GM18517 (cell line): ENCODE results near the gene CDK10.
"Not testable (repeated sequence)": the region's sequence is repeated elsewhere in the genome, so short reads cannot be mapped to it uniquely, and the experiment has no call there.

Source experiments
- ATAC-seq: cut with Tn5 transposase; IDR thresholded peaks from one replicate; pipeline ENCODE4 v1.9.1; 2021; ENCODE audit warnings: mild to moderate bottlenecking, moderate library complexity; ENCODE audit not compliant: unreplicated experiment

The CDK10 gene

DNA sequence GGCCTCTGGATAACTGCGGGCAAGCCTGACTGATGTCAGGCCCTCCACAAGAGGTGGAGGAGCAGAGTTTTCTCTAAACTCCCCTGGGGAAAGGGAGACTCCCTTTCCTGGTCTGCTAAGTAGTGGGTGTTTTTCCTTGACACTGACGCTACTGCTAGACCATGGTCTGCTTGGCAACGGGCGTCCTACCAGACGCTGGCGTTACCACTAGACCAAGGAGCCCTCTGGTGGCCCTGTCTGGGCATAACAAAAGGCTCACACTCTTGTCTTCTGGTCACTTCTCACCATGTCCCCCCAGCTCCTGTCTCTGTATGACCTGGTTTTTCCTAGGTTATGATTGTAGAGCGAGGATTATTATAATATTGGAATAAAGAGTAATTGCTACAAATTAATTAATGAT, 19.5 kb upstream of the CDK10 start:
- not testable (repeated sequence) for ATAC-seq

DNA sequence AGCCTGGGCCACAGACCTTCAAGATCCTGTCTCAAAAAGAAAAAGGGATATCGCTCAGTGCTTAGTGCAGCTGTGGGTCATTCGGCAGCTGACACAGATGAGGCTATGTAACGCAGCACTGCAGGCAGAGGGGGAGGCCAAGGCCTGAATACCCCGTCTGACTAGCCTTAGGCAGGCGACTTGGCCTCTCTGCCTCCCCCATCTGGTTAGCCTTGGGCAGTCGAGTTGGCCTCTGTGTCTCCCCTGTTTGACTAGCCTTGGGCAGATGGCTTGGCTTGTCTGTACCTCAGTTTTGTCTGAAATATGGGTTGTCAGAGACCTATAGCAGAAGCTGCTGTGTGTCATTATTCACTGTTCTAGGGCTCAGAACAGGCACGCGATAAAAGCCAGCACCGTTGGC, 18.9 kb upstream of the CDK10 start:
- no peak for ATAC-seq

DNA sequence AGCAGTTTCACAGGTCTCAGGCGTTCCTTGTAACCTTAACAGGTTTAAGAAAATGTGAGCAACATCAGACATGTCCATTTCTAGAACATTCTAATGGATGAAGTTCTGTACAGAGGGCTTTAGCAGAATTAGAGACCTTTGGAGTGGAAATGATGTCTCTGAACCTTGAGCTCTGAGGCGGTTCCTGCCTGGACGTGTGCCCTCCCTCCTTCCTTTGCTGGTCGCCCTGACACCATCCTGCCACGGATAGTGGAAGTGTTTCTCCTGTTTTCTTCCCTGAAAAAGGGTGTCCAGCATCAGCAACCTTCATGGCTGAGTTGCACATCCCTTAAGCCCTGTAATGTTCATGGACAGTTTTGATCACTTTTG, 17.7 kb upstream of the CDK10 start:
- ATAC-seq, result no peak

DNA sequence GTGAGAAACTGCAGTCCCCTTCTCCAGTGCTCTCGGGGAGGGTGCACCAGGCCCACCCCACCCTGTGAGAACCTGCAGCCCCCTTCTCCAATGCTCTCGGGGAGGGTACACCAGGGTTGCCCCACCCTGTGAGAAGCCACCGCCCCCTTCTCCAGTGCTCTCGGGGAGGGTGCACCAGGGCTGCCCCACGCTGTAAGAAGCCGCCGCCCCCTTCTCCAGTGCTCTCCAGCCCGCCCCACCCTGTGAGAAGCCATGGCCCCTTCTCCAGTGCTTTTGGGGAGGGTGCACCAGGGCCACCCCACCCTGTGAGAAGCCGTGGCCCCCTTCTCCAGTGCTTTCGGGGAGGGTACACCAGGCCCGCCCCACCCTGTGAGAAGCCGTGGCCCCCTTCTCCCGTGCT, 16.7 kb upstream of the CDK10 start:
- no peak for ATAC-seq

DNA sequence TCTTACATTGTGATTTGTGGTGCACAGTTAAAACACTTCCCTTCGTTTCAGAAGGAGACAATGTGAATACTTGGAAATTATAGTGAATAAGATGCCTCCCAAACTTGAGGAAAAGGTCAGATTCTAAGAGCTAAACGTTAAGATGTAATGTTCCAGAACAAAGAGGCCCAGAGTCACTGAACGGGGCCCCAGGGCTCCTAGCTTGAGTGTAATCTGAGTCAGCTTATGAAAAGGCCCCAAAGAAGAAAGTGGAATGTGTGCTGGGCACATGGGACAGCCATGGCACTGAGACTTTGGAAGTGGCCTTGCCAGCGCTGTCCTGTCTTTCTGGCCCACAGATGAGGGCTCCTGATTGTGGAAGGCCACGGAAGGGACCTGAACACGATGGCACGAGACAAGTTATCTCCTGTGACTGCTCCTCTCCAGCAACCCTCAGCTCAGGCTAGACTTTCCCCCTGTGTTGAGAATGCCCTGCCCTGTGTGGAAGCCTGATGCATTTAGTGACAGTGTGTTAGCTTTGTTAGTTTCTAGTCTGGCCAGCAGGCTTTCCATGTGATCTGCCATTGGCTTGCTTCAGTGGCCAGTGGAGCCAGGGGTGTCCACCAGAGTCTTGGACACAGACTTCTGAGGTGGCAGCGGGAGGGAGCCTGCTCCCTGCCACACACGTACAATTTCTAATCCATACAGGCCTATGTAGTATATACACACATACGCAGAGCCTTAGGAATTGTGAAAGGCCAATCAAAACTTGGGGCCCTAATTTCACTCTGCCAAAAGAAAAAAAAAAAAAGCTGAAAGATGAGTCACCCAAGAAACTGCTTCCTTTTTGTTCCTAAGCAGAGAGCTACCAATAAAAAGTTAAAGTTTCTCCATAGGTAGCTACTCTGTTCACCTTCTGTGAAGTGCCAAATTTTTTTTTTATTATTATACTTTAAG, 15.7 kb upstream of the CDK10 start:
- no peak for ATAC-seq

DNA sequence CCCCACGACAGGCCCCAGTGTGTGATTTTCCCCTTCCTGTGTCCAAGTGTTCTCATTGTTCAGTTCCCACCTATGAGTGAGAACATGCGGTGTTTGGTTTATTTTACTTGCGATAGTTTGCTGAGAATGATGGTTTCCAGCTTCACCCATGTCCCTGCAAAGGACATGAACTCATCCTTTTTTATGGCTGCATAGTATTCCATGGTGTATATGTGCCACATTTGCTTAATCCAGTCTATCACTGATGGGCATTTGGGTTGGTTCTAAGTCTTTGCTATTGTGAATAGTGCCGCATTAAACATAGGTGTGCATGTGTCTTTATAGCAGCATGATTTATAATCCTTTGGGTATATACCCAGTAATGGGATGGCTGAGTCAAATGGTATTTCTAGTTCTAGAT, 14.9 kb upstream of the CDK10 start:
- ATAC-seq, result not testable (repeated sequence)

DNA sequence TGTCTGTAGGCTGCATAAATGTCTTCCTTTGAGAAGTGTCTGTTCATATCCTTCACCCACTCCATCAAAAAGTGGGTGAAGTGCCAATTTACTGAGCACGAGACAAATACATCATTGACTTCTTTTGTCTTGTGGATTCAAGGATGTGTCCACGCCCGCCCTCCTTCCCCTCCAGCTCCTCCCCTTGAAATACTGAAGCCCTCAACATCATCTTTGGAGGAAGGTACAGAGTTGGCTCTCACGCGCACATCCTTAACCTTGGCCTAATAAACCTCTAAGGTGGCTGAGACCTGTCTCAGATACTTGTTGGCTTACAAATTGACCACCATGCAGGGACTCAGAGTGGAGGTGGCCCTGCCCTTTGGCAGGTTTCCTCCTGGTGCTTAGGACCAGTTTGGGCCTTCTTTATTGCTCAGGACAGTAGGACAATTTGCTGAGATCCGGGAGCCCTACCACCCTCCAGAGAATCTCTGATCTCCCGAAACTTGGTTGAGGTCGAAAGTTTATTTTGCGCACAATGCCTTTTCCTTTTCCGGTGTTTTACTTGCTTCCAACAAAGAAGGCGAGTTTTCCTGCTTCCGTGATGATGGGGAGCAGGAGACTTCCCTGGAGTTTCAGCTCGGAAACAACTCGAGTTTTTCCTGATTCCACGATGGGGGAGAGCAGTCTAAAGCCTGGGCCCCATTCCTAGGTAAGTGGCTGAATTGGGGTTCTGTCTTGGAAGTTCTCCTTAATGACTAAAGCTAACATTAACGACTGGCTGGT, 14.1 kb upstream of the CDK10 start:
- ATAC-seq, result no peak

DNA sequence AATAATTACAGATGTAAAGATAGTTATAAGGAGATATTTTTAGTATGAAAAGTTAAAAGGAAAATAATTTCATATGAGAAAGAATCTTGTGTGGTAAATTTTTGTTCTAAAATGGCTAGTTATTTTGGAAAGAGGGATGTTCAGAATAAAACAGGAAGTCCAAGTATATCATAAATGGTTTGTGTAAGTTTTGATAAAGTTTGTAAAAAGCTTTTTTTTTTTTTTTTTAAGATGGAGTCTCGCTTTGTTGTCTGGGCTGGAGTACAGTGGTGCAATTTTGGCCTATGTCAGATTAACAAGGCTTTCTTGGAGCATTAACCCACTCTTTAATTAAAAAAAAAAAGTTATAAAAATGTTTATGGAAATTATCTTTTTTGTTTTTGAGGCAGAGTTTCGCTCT, 8.2 kb upstream of the CDK10 start:
- ATAC-seq, result no peak

DNA sequence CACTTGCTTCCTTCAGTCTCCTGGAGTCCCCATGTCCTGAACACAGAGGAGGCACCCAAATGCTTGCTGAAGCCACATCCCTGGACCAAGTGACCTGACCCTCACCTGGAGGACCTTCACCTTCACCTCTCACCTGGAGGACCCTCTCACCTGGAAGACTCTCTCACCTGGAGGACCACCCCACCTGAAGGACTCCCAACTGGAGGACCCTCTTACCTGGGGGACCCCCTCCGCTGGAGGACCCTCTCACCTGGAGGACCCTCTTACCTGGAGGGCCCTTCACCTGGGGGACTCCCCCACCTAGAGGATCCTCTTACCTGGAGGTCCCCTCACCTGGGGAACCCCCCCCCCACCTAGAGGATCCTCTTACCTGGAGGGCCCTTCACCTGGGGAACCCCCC, 573 bp upstream of the CDK10 start:
- ATAC-seq, result no peak

DNA sequence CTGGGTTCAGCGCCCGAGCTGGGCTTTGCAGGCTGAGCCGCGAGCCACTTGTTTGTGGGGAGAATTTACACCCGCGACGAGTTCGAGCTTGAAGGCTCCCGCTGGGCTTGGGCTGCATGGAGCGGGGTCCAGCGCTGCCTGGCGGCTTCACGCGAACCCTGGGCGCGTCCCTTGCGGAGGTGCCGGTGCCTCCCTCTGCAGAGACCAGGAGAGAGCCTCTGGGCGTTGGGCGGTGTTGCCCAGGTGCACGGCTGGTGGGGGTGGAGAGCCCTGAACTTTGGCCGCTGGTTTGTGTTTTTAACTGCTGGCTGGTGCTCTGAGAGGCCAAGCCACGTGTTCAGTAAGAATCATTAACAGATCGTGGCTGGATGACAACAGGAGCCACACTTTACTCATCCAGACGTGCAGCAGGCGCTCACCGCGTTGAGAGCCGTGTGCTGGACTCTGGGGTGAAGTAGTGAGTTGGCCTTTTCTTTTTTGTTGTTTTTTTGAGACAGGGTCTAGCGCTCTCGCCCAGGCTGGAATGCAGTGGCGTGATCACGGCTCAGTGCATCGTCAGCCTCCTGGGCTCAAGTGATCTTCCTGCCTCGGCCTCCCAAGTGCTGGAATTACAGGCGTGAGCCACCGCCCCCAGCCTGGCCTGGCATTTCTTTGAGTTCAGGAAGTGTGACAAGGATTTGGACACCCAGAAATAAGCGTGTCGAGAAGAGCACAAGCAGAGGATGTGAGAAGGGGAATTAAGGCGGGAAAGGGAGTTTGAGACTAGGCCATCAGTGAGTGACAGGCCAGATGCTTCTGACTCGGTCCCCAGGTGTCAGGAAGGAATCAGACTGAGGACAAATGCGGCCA, 827 bp downstream of the CDK10 start:
- ATAC-seq, result peak; percentile 43

DNA sequence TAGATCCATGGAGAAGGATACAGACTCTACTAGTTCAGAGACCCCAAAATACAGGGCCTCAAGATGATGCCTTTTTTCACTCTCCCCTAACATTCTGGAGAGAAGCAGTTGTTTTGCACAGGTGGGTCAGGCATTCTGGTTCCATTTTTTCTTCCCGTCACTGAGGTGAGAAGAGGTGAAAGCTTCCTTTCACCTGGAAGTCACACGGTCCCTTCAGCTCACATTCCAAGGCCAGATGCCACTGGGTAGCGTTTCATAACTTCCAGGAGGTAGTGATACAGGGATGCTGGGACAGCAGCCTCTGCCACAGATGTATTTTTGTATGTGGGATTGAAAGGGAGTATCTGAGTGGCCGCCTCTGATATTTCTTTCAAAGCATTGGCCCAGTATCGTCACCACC, 1.9 kb downstream of the CDK10 start:
- ATAC-seq, result no peak

DNA sequence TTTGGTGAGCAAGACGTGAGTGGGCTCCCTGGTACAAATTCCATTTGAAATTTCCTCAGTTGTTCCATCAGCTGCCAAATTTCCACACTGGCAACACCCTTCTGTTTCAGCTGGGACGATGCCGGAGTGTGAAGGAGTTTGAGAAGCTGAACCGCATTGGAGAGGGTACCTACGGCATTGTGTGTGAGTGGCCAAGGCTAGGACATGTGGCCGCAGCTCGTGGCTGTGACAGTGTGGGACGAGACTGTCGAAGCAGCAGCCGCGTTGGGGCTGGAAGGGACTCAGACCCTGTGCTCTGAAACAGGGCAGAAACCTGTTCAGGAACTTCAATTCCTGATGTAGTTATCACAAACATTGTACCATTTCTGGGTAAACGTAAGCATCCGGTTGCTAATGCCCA, 2.7 kb downstream of the CDK10 start:
- ATAC-seq, result no peak

DNA sequence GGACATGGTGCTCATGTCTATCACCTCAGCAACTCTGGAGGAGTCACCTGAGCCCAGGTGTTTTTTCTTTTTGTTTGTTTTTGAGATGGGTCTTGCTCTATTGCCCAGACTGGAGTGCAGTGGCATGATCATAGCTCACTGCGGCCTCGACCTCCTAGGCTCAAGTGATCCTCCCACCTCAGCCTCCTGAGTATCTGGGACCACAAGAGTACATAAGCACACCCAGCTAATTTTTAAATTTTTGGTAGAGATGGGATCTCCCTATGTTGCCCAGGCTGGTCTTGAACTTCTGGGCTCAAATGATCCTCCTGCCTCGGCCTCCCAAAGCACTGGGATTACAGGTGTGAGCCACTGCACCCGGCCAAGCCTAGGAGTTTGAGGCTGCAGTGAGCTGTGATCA, 3.1 kb downstream of the CDK10 start:
- not testable (repeated sequence) for ATAC-seq

DNA sequence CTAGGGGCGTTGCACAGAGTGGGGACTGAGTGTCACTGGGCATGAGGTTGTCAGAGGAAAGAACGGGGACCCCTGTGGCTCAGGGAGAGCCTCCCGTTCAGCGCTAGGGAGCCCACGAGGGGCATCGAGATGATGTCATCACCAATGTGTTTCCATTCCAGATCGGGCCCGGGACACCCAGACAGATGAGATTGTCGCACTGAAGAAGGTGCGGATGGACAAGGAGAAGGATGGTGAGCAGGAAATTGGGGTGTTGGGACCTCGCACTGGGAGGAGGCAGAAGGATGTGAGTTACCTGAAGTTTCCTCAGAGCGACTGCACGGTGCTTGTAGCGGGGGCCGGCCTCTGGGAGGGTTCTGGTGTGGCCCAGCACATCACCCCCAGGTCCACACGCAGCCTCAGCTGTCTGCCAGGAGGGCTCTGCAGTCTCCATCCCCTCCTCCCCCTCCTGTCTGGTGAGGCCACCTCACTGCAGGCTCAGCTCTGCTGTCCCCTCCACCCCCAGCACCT, 4.0 kb downstream of the CDK10 start:
- no peak for ATAC-seq

DNA sequence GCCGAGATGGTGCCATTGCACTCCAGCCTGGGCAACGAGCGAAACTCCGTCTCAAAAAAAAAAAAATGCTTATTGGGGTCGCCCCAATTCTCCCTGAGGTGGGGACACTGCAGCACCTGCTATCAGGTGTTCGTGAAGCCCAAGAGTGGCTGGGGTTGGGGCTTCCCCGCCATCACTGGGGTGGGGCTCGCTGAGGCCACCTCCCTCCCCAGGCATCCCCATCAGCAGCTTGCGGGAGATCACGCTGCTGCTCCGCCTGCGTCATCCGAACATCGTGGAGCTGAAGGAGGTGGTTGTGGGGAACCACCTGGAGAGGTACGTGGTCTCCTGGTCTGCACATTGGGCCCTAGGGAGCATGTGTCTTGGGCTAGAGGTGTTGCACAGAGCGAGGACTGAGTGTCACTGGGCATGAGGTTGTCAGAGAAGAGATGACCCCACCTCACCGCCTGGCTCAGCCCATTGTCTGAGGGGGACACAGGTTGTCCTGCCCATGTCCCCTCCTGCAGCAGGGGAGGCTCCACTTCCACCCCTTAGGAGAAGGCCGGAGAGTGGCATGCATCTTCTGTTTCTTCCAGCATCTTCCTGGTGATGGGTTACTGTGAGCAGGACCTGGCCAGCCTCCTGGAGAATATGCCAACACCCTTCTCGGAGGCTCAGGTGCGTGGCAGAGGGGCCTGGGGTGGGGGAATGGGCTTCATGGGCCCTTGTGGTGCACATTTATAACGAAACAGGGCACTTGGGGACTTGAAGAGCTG, 4.9 kb downstream of the CDK10 start:
- ATAC-seq, result no peak

DNA sequence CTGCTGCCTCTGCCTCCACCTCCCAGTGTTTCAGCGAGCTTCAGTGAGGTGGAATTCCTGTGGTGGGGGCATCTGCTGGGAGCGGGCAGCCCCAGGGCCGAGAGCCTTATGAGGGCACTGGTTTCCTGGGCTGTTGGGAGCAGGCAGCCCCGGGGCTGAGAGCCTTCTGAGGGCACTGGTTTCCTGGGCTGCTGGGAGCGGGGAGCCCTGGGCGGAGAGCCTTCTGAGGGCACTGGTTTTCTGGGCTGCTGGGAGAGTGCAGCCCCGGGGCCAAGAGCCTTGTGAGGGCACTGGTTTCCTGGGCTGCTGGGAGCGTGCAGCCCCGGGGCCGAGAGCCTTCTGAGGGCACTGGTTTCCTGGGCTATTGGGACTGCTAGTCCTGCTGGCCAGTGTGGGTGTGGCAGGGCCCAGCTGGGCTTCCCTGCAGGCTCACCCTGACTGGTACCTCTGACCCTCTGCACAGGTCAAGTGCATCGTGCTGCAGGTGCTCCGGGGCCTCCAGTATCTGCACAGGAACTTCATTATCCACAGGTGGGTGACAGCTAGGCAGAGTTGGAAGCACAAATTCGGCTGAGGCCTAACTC, 5.6 kb downstream of the CDK10 start:
- no peak for ATAC-seq

DNA sequence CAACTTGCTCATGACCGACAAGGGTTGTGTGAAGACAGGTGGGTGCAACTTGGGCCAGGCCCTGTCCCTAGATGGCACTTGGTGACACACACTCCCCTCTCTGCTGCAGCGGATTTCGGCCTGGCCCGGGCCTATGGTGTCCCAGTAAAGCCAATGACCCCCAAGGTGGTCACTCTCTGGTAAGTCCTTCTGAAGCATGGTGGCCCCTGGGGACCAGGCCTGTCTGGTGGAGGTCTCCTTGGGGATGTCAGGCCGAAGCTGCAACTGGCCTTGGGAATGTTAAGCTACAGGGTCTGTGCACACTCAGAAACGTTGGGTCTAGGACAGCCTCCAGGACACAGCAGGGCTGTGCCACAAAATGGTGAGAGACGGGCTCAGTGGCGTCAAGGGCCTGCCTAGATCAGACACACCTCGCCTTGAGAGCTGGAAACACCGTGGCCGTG, 6.8 kb downstream of the CDK10 start:
- no peak for ATAC-seq

DNA sequence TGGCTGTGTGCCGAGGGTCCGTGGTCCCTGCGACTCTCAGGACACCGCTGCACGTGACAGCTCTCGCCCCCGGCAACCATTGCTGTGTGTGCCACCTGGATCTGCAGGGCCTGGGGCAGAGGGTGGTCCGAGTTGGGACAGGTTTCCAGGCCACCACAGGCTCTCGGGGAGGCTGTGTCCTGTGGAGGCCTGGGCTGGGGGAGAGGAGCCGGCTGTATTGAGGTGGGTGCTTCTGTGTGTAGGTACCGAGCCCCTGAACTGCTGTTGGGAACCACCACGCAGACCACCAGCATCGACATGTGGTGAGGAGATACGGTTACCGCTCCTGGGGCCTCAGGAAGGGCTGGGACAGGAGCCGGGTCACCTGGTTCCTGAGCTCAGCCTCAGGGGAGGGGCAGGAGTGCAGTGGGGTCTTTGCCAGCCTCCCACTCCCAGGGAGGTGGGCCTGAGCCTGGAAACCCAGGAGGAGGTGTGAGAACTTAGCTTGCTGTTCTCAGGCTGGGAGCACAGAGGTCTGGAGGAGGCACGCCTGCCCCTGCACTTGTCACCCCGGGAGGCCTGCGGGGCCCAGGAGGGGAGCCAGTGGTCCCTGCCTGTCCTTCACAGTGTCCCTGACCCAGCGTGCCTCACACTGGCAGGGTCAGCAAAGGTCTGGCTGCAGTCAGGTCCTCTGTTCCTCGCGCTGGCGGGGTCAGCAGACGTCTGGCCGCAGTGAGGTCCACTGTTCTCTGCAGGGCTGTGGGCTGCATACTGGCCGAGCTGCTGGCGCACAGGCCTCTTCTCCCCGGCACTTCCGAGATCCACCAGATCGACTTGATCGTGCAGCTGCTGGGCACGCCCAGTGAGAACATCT, 7.7 kb downstream of the CDK10 start:
- no peak for ATAC-seq

DNA sequence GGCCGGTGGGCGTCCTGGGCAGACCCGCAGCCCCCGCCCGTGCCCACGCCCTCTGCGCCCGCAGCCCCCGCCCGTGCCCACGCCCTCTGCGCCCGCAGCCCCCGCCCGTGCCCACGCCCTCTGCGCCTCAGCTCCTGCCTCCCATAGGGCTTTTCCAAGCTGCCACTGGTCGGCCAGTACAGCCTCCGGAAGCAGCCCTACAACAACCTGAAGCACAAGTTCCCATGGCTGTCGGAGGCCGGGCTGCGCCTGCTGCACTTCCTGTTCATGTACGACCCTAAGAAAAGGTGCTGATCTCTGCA, 8.2 kb downstream of the CDK10 start:
- ATAC-seq, result not testable (repeated sequence)
